Measurements from ENCODE around the gene UBL4A.
"Not testable (repeated sequence)": the region's sequence is repeated elsewhere in the genome, so short reads cannot be mapped to it uniquely, and the experiment has no call there.

DNA sequence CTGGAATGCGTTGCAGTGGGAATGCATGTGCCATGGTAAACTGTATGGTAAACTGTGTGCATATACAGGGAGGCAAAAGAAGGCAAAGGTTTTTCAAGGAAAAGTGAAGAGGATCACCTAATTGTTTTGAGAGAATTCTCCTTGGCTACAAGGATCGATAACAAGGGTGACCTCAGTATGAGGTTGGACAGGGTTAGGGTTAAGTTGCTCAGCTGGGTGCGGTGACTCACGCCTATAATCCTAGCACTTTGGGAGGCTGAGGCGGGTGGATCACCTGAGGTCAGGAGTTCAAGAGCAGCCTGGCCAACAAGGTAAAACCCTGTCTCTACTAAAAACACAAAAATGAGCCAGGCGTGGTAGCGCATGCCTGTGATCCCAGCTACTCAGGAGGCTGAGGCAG is 15.0 kb upstream of the UBL4A start:
- TF ChIP-seq, protein P1, sequence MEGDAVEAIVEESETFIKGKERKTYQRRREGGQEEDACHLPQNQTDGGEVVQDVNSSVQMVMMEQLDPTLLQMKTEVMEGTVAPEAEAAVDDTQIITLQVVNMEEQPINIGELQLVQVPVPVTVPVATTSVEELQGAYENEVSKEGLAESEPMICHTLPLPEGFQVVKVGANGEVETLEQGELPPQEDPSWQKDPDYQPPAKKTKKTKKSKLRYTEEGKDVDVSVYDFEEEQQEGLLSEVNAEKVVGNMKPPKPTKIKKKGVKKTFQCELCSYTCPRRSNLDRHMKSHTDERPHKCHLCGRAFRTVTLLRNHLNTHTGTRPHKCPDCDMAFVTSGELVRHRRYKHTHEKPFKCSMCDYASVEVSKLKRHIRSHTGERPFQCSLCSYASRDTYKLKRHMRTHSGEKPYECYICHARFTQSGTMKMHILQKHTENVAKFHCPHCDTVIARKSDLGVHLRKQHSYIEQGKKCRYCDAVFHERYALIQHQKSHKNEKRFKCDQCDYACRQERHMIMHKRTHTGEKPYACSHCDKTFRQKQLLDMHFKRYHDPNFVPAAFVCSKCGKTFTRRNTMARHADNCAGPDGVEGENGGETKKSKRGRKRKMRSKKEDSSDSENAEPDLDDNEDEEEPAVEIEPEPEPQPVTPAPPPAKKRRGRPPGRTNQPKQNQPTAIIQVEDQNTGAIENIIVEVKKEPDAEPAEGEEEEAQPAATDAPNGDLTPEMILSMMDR (IDR thresholded peaks at IDR 0.05; ENCODE audit: extremely low read depth in 1 of 2, insufficient read depth in 1 of 2, low read depth in 1 of 2, low read length in 2 of 2) = not testable (repeated sequence)
- not testable (repeated sequence) for TF ChIP-seq FOS (IDR thresholded peaks at IDR 0.05; ENCODE audit: borderline replicate concordance, insufficient read depth, low read length); POLR2A (IDR thresholded peaks at IDR 0.05; ENCODE audit: low read depth, low read length); EZH2 (IDR thresholded peaks at IDR 0.05; ENCODE audit: borderline replicate concordance, low read depth, low read length, severe bottlenecking)
